Measurements from ENCODE around the gene SRSF2. TPM values are rescaled to one million over a fixed set of nuclear protein-coding genes. Genes with fewer than 3 reads are reported as not detected.

The SRSF2 gene
- 100 to 1,000 TPM; 373 to 571 TPM for total RNA-seq

GRCh38 chr17:76737082-76737675, at the start of gene SRSF2:
Gene SRSF2 (minus strand): TSS chr17:76737331. CDS start chr17:76737160, 171 bp downstream.
- Mint-ChIP-seq H3K4me3 (peak within 1 kb of the TSS; percentile 92), H3K36me3 (peaks cover 38% of the 10 kb centered on the region), H3K27me3 (no peaks in the 10 kb centered on the region), H3K9me3 (no peaks in the 10 kb centered on the region), H3K4me1 (ENCODE audit: low read depth in 2 of 2) (peaks cover 45 to 48% of the 10 kb centered on the region in 2 donors), H3K27ac (peak within 1 kb of the TSS; percentile 79 to 97)
- DNase-seq (ENCODE audit: low spot score) (peak; percentile 99), ATAC-seq (peak; percentile 86 to 87)

DNA sequence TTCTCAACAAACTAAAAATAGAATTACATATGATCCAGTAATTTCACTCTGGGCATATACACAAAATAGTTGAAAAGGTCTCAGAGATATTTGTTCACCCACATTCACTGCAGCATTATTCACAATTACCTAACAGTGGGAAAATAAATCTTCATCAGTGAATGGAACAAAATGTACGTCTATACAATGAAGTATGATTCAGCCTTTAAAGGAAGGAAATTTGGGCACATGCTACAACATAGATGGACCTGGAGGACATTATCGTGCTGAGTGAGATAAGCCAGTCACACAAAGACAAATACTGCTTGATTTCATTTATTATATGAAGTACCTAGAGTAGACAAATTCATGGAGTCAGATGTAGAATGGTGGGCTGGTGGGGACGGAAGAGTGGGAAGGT, 47.8 kb upstream of the SRSF2 start:
- Mint-ChIP-seq H3K4me3 (no peak overlapping the region), H3K27ac (no peak overlapping the region), H3K36me3 (no peaks in the 10 kb centered on the region), H3K9me3 (no peaks in the 10 kb centered on the region), H3K4me1 (ENCODE audit: low read depth in 2 of 2) (no peaks in the 10 kb centered on the region), H3K27me3 (no peaks in the 10 kb centered on the region)
- DNase-seq (ENCODE audit: low spot score) (no peak), ATAC-seq (no peak)

DNA sequence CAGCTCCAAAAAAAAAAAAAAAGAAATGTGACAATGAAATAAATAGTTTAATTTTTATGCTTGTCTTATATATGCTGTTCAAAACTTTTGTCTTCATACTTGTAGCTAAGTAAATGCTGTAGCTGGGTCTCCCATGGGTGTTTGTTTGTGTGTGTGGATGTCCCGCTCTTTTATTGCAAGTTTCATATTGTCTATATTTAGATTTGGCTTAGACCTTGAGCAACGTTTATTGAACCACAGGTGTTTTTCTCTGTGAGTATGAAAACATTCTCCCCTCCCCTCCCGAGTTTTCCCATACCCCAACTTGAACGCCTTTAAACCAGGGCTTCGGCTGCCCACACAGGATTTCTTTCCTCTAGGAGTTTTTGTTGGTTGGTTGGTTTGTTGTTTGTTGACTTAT, 46.0 kb upstream of the SRSF2 start:
- ATAC-seq: no peak
- H3K27me3 Mint-ChIP-seq: no peaks in the 10 kb centered on the region
- H3K36me3 Mint-ChIP-seq: no peaks in the 10 kb centered on the region
- H3K4me3 Mint-ChIP-seq: no peak overlapping the region
- H3K4me1 Mint-ChIP-seq (ENCODE audit: low read depth in 2 of 2): no peaks in the 10 kb centered on the region
- no peak for DNase-seq (ENCODE audit: low spot score)
- H3K27ac Mint-ChIP-seq: no peak overlapping the region
- H3K9me3 Mint-ChIP-seq: no peaks in the 10 kb centered on the region

DNA sequence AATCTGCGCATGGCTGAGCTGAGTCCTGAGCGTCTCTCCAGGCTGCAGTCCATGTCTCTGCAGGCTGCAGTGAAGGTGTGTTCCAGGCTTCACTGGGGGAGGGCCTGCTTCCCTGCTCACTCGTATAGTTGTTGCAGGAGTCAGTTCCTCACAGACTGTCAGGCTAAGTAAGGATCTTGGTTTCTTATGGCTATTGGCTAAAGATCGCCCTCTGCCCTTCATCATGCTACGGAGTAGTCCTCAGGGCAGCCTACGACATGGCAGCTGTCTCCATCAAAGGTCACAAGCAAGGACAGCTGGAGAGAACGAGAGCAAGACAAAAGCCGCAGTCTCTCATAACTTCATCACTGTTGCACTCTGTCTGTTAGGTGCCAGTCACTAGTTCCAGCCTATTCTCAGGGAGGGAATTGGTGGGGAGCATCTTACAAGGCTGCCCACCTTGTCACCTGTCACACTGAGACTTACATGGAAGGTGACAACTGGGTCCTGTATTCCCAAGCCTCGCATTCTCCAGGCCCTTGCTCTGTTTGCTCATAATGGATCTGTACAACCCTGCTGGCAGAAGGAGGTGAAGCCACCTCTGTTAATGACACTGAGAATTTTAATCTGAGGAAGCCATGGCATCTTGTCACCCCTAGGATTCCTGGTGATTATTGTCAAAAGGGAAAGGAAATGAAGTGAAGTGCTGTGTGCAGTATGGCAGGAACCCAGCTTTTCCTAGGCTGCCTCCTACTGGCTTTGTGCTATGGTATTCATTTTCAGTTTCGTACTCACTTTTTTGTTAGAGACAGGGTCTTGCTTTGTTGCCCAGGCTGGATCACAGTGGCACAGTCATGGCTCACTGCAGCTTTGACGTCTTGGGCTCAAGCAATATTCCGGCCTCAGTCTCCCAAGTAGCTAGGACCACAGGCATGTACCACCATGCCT, 44.2 kb upstream of the SRSF2 start:
- peaks cover 5% of the 10 kb centered on the region for H3K36me3 Mint-ChIP-seq
- no peaks in the 10 kb centered on the region for H3K27me3 Mint-ChIP-seq
- DNase-seq (ENCODE audit: low spot score) (no peak), ATAC-seq (no peak)
- H3K4me3 Mint-ChIP-seq: no peak overlapping the region
- H3K27ac Mint-ChIP-seq: no peak overlapping the region
- H3K9me3 Mint-ChIP-seq: no peaks in the 10 kb centered on the region
- H3K4me1 Mint-ChIP-seq (ENCODE audit: low read depth in 2 of 2): no peaks in the 10 kb centered on the region

- Mint-ChIP-seq H3K4me1 (ENCODE audit: low read depth in 2 of 2) (peaks cover 12 to 16% of the 10 kb centered on the region in 2 donors), H3K9me3 (no peaks in the 10 kb centered on the region), H3K4me3 (no peak overlapping the region), H3K36me3 (peaks cover 20% of the 10 kb centered on the region), H3K27ac (no peak overlapping the region), H3K27me3 (no peaks in the 10 kb centered on the region)
- no peak for DNase-seq (ENCODE audit: low spot score)
- ATAC-seq: no peak
Measured at GRCh38 chr17:76775021-76775600, 38.0 kb upstream of the SRSF2 start.

- DNase-seq (ENCODE audit: low spot score) (no peak), ATAC-seq (peak; percentile 77 to 99)
- Mint-ChIP-seq H3K27ac (peak overlapping the region; percentile 57 to 83), H3K4me1 (ENCODE audit: low read depth in 2 of 2) (peaks cover 12 to 16% of the 10 kb centered on the region in 2 donors), H3K4me3 (peak overlapping the region; percentile 89), H3K9me3 (no peaks in the 10 kb centered on the region), H3K27me3 (no peaks in the 10 kb centered on the region), H3K36me3 (peaks cover 24% of the 10 kb centered on the region)
Measured at GRCh38 chr17:76772842-76773525, 35.9 kb upstream of the SRSF2 start.

DNA sequence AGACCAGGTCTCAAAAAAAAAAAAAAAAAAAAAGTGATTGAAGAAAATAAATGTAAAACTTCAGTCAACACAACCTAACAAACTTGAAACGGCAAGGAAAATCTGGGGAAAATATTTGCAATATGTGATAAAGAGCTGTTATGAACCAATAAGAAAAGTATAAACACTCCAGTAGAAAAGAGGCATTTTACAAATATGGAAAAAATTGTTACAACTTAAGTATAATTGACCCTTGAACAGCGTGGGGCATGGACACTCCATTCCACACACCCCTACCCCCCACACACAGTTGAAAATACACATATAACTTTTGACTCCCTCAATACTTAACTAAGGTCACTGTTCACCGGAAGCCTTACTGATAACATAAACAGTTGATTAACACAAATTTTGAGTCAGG, 21.4 kb upstream of the SRSF2 start:
- peaks cover 3 to 4% of the 10 kb centered on the region in 2 donors for H3K4me1 Mint-ChIP-seq (ENCODE audit: low read depth in 2 of 2)
- H3K9me3 Mint-ChIP-seq: no peaks in the 10 kb centered on the region
- H3K27me3 Mint-ChIP-seq: no peaks in the 10 kb centered on the region
- no peak overlapping the region for H3K4me3 Mint-ChIP-seq
- ATAC-seq (no peak), DNase-seq (ENCODE audit: low spot score) (no peak)
- no peak overlapping the region for H3K27ac Mint-ChIP-seq
- H3K36me3 Mint-ChIP-seq: peaks cover 6% of the 10 kb centered on the region

DNA sequence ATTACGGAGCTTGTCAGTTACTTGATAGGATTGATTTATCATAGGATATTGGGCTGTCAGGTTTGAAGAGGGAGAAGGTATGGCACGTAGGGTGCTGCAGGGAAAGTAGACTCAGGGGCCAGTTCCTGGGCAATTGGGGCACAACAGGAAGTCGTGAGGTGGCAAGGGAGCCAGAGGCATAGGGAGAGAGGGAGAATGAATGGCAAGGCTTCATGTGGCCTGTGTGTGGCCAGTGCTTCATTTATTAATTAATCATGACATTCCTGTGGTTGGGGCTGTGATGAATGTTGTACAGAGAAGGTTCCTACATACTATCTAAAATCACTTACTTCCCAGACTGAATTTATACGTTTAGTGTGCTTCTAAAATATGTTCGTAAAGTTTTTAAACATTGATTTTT, 20.1 kb upstream of the SRSF2 start:
- ATAC-seq (no peak), DNase-seq (ENCODE audit: low spot score) (no peak)
- no peaks in the 10 kb centered on the region for H3K9me3 Mint-ChIP-seq
- H3K27ac Mint-ChIP-seq: peak overlapping the region in 1 of 2 donors; percentile 5
- no peaks in the 10 kb centered on the region for H3K27me3 Mint-ChIP-seq
- H3K4me3 Mint-ChIP-seq: no peak overlapping the region
- peaks cover 6% of the 10 kb centered on the region for H3K36me3 Mint-ChIP-seq
- H3K4me1 Mint-ChIP-seq (ENCODE audit: low read depth in 2 of 2): peaks cover 12 to 13% of the 10 kb centered on the region in 2 donors

- Mint-ChIP-seq H3K9me3 (no peaks in the 10 kb centered on the region), H3K27me3 (no peaks in the 10 kb centered on the region), H3K4me3 (no peak overlapping the region), H3K27ac (no peak overlapping the region), H3K4me1 (ENCODE audit: low read depth in 2 of 2) (peaks cover 12 to 18% of the 10 kb centered on the region in 2 donors), H3K36me3 (peaks cover 11% of the 10 kb centered on the region)
- DNase-seq (ENCODE audit: low spot score) (no peak), ATAC-seq (no peak)
Measured at GRCh38 chr17:76755285-76755684, 18.2 kb upstream of the SRSF2 start.

DNA sequence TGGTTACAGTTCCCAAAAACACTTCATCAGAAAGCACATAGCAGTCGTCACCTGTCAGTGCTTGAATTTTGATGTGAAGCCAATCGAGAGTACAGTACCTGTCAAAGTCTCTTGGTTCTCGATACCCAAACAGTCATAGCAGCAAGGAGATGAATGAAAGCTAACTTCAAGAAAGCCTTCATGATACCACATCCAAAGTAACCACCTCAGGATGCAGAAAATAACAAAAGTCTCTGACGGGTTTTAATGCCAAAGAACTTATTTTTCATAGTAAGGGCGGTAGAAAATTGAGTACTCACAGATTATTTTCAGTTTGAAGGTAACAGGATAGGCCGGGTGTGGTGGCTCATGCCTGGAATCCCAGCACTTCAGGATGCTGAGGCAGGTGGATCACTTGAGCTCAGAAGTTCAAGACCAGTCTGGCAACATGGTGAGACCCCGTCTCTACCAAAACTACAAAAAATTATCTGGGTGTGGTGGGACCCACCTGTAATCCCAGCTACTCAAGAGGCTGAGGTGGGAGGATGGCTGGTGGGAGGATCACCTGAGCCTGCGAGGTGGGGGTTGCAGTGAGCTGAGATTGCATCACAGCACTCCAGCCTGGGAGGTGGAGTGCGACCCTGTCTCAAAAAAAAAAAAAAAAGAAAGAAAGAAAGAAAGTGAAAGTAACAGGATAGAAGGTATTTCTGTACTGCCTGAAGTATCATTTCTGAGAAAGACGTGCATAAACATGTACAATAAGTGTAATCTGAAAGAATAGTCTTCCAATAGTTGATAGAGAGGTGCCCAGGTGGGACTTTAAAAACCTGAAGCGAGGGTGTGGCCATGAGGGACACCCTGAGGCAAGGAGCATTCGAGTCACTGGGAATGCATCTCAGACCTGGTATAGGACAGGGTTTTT, 16.2 kb upstream of the SRSF2 start:
- peak overlapping the region; percentile 87 for H3K4me3 Mint-ChIP-seq
- H3K27me3 Mint-ChIP-seq: no peaks in the 10 kb centered on the region
- H3K27ac Mint-ChIP-seq: peak overlapping the region; percentile 86 to 90
- no peaks in the 10 kb centered on the region for H3K9me3 Mint-ChIP-seq
- ATAC-seq (peak; percentile 68 to 69), DNase-seq (ENCODE audit: low spot score) (no peak)
- peaks cover 11% of the 10 kb centered on the region for H3K36me3 Mint-ChIP-seq
- H3K4me1 Mint-ChIP-seq (ENCODE audit: low read depth in 2 of 2): peaks cover 12 to 18% of the 10 kb centered on the region in 2 donors

DNA sequence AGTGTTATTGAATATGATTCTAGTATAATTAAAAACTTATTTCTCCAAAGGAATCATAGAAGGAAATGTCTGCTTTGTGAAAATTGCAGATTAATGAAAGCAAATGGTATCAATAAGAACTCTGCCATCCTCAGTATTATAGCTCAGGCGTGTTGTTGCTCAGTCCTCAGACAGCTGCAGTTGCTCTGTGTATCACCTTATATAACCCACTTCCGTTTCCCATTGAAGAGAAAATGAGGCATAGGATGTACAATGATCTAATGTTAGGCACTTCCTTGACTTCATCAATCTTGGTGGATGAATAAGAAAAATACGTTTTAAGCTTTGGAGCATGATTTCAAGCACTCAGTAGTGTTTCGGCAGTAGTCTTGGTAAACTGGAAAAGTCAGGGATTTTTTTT, 14.9 kb upstream of the SRSF2 start:
- Mint-ChIP-seq H3K27ac (peak overlapping the region; percentile 86 to 90), H3K4me3 (peak overlapping the region; percentile 63), H3K9me3 (no peaks in the 10 kb centered on the region), H3K27me3 (no peaks in the 10 kb centered on the region), H3K4me1 (ENCODE audit: low read depth in 2 of 2) (peaks cover 12 to 18% of the 10 kb centered on the region in 2 donors), H3K36me3 (peaks cover 7% of the 10 kb centered on the region)
- ATAC-seq (peak in 1 of 2 donors; percentile 86), DNase-seq (ENCODE audit: low spot score) (no peak)

GRCh38 chr17:76751416-76751993, 14.4 kb upstream of the SRSF2 start:
- peak overlapping the region in 1 of 2 donors; percentile 86 for H3K27ac Mint-ChIP-seq
- peaks cover 12 to 18% of the 10 kb centered on the region in 2 donors for H3K4me1 Mint-ChIP-seq (ENCODE audit: low read depth in 2 of 2)
- ATAC-seq: no peak
- no peak for DNase-seq (ENCODE audit: low spot score)
- H3K27me3 Mint-ChIP-seq: no peaks in the 10 kb centered on the region
- H3K36me3 Mint-ChIP-seq: peaks cover 5% of the 10 kb centered on the region
- H3K4me3 Mint-ChIP-seq: no peak overlapping the region
- no peaks in the 10 kb centered on the region for H3K9me3 Mint-ChIP-seq
